Measurements from ENCODE around the gene SERBP1.
"Not testable (repeated sequence)": the region's sequence is repeated elsewhere in the genome, so short reads cannot be mapped to it uniquely, and the experiment has no call there.

Gene SERBP1

DNA sequence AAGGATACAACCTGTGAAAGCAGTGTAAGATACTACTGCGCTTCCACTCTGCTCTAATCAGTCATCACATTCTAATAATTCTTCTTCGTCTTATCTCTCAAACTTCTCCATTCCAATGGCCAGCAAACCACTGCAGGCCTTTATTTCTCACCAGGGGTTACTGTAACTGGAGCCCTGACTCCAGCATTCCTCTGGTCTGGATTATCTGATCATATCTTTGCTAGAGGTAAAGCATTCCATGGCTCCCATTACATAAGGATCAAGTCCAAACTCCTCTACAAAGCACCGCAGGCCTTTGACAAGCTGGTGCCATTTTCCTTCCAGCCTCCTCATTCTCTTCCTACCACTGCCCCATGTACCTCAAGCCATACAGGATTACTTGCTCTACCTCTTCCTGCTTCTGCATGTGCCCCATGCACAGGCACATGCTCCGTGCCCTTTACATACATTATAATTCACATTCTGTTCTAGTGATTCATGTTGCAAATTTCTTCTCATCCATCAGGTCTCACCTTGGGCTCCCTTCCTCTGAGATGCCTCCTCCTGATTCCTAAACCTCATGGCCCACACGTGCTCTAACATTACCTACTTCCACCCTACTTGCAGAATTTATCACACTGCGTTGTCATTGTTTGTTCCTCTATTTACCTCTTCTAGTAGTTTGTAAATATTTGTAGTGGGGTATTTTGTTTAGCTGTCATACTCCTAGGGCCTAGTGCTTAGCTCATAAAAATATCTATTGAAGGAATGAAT, 9.3 kb upstream of the SERBP1 start:
- DNase-seq, result no peak

DNA sequence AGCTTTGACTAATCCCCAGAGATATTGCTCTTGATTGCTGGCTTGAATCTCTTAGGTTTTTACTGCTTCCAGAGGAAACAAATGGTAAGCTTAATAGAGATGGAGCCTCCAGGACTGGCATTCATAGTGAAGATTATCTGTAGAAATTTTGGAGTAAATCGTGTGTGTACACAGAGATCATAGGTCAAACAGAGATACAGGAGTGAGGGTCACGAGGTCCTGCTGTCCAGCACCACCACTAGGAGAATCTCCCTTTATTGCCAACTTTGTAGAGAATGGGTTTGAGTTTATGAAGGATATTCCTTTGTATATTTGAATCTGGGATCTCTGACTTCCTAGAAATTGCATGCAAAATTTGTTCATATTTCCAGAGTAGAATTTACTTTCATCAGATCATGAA, 7.8 kb upstream of the SERBP1 start:
- DNase-seq, result no peak

DNA sequence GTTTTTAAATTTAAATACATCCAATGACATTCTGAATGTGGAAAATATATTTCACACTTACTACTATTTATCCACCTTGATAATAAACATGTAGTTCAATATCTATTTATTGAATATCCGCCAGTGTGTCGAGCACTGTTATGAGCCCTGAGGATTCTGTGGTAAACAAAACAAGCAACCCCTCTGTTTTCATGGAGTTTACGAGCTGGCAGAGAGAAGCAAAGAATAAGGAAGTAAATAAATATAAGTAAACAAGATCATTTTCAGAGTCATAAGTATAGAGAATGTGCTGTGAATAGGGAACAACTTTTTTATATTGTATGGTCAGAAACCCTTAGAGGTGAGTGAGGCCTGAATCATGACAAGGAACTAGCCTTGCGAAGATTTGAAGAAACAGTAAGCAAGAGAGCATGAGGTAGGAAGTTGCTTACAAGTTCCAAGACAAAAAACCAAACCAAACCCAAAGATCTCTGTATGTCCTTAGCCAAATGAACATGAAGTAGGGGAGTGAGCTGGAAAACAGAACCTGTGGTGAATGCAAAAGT, 6.4 kb upstream of the SERBP1 start:
- no peak for DNase-seq

DNA sequence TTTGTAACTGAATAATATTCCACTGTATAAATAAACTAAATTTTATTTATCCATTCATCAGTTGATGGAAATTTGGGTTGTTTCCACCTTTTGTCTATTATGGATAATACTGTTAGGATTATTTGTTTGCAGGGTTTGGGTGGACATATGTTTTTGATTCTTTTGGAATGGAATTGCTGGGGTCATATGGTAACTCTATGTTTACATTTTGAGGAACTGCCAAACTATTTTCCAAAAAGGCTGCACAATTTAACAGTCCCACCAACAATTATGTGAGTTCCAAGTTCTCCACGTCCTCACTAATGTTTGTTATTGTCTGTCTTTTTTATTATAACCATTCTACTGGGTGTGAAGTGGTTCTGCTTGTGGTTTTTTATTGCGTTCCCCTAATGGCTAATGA, 4.3 kb upstream of the SERBP1 start:
- no peak for DNase-seq

DNA sequence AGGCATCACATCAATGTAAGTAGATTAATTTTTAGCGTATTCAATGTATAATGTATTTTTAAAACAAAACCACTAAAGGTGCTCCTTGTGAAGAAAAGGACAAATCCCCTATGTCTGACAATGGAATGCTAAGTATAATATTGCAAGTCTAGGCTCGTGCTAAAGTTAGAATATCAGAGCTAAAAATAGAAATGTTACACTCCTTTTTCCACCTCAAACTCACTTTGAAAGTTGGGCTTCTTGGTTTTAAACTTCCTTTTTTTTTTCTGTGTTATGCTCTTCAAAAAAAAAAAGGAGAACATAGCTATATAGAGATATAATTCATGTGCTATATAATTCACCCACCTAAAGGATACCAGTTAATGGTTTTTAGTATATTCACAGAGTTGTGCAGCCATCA, 3.6 kb upstream of the SERBP1 start:
- no peak for DNase-seq

DNA sequence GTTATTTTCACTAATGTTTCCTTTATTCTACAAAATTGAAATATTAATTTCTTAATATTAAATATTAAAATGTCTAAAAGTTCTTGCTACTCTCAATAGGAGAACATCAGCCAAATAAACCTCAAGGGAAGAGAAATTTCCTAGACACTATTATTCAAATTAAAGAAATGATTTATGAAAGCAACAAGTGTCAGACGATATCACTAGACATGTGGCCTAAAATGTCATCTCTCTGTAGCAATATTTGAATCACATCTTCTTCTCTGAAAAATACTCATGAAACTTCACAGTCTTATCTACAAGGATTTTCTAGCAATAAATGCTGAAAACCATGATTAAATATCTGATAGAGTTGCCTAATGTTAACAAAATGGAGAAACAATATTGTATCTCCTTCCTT, 2.5 kb upstream of the SERBP1 start:
- DNase-seq, result no peak

DNA sequence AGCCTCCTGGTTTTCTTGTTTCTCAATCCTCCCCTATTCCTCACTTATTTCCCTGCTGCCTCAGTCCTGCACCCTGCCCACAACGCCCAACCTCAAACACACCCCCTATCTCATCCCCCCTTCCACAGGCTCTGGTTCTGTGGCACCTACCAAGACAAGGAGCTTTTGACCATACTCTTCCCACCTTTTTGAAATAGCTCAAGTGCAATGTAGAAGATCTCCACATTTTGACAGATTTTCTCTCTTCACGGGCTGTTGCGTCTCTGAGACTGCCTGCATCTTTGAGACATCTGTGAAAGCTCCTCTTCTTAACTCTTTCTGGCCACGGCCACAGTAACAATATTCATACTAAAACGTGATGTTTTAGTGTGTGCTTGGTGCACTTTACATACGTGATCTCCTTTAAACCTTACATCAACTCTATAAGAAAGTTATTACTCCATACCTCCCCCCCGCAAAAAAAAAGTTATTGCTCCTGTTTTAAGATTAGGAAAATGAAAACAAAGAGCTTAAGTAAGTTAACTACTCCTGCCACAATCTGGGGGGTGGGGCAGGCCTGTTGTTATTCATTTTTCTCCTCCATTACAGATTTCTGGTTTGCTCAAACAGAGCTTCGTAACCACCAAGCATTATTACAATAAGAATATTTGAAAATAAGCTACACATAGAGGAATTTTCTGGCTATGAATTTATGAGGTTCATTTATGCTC, 1.8 kb upstream of the SERBP1 start:
- no peak for DNase-seq

DNA sequence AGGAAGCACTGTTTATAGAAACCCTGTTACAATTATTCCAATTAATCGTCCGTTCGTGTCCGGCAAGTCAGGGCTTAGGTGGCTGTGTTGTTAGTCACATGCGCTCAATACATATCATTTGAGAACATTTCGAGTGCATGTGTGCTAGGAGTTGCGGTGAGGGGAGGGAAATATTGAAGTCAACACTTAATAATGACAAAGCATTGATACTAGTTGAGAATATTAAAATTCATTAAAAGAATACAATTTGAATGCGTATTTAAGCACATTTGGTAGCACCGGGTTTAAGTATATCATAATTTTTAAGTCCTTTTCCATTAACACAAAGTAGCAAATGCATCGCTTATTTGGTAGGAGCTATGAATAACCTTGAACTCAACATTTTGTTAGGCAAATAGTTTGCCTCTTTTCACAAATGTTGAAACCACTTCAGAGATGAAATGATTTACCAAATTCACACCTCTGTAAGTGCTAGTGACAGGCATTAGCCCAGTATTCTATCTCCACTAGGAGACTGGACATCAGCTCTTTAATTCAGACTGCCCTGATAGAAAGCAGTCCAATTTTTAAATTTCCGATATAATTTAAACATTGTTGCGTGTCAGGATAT, 1.1 kb upstream of the SERBP1 start:
- no peak for DNase-seq

DNA sequence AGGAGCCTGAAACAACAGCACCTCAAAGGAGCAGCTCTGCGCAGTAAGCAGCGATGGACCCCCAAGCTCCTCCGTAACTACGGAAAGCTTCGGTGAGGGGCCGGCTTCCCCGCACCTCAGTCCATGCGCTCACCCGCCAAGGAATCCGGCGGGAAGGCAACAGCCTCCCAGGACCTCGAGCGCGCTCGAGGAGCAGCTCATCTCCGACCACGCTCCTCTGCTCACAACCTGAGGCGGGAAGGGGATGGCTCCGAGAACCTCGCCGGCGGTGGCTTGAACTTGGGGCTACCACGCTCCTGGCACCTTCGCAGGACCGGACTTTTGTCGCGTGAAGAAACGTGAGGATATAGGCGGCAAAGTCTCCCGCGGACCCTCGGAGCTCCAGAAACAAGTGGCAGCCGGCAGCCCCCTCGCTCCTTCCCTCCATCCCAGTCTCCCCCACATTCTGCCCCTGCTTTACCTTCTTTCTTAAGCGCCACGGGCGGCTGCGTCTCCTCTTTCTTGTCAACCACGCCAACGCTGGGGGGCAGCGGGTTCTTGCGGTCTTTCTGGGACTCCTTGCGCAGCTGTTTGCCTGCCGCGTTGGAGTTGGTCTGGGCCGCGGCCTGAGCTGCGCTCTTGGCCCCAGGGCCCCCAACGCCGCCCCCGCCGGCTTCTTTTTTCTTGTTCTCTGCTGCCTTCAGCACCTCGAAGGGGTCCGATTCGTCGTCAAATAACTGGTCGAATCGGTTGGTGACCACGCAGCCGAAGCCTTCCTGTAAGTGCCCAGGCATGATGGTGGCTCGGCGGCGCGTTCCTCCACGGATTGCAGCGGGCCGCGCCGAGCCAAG, 459 bp downstream of the SERBP1 start:
- peak; percentile 45 for DNase-seq

DNA sequence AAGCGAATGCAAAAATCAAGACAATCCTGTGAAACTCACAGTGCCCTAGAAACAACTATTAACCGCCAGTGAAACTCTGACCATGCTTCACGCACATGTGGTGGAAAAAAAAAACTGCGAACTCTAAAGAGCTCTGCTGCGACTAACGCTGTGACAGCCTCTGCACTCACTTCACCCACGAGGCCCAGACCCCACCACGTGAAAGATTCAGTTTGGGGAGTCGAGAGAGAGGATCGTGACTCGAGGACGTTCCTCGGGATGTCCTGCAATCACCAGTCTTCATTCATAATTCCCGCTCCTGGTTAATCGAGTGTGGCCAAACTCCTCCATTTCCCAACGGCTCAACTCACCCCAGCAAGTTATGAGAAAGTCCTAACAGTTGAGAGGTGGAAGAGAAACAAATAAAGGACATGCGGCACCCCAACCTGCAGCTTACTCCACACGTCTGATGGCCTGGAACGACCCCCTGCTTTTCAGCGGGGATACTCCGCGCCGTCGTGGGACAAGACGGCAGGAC, 1.1 kb downstream of the SERBP1 start:
- DNase-seq, result peak; percentile 35

DNA sequence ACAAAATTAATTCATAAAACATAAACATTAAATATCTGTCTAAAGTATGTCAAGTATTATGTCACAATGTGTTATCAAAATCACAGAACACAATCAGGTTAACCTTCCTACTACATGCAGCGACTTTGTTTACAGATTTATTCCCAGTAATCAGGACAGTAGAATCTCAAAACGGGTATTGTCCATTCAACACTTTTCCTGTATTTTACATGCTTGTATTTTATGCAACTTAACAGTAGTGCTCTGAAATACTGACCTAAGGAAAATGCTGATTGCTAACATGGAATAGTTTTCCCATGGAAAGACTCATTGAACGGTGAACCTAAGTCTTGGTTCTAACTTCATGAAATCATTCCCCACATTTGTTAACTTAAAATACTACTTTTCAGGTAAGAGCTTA, 2.3 kb downstream of the SERBP1 start:
- DNase-seq, result no peak

DNA sequence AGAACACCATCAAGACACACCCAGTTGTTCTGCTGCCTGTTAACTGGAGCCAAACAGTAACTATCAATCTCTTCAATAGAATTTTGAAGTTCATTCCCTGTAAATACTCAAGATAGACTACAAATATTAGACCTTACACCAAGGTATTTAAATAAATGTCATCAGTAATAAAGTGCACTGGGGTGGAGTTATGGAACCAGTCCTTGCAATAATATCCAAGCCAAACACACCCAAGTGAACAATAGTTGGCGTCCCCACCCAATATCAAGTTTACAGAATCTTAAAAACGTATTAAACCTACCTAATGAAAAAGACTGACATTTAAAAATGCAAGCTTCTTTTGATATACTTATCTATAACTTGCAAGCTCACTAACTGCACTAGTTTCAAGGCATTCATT, 2.7 kb downstream of the SERBP1 start:
- DNase-seq, result no peak

DNA sequence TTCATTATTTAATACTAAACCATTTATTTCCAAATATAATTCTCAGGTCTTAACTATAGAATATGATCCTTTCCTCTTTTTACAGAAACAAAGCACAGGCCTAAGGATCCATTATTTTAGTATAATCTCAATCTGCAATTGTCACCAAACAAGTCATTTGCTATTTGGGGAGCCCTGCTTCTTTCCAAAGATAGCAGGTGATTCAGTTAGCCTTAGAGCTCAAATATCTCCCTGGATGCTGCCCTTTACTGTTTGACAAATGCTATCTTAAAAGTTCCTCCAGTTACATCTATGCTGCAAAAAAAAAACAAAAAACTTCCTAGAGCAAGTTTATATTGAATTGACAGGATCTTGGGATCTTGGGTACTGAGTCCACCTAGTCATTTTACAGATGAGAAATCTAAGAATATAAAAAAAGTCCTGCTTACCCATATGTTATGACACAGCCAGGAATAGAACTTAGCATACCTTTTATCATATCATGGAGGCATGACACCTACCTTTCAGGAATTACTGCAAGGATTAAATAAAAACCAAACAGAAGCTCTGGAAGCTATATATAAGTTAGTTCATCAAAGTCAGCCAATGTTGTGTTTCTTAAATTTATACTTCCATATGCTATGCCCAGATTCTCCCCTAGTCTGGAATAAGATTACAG, 9.2 kb downstream of the SERBP1 start:
- DNase-seq, result no peak

DNA sequence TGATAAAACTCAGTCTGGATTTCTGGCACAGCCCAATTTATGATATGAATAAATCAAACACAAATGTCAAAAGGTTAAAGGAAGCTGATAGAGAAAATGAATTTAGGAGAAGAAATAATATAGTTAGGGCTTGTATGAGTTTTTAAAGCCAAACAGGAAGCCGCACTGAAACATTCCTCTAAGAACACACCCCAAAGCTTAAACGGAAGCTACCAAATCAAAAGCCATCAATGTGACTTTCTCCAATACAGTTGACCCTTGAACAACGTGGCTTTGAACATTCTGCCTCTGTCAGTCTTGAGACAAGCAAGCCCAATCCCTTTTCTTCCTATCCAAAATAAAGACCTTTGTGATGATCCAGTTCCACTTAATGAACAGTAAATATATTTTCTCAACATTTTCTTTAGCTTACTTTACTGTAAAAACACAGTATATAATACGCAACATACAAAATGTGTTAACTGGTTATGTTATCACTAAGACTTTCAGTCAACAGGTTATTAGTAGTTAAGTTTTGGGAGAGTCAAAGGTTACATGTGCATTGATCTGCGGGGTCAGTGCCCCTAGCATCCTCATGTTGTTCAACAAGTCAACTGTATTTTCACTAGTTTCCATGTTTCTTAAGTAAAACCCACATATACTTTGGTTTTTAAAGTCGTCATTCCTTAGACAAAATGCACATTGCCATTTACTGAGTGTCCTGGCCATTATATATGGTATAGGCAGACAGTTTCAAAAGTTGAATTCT, 11.2 kb downstream of the SERBP1 start:
- DNase-seq, result no peak

DNA sequence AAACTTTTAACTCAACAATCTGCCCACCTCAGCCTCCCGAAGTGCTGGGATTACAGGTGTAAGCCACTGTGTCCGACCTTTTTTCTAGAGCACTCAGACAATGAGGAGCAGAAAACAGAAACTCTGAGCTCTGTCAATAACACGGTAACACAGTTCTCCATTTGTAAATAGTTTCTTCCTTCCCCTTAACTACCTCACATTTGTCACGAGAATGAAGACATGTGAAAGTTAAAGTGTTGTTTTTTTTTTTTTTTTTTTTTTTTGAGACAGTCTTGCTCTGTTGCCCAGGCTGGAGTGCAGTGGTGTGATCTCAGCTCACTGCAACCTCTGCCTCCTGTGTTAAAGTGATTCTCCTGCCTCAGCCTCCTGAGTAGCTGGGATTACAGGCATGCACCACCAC, 12.5 kb downstream of the SERBP1 start:
- not testable (repeated sequence) for DNase-seq

DNA sequence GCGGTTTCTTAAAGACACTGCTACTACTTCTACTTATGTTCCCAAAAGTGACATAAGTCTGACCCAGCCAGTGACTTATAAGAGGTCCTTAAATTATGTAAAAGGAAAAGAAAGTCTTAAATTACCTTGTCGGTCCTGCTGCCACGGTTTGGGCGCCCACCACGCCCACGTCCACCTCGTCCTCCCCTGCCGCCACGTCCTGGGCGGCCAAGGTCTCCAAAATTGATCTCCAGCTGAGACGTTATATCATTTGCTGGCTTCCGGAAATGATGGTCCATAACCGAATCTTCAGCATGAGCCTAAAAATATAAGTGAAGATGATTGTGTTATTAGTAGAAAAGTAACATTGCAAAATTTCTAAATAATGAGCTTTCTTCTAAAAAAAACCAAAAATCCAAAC, 15.2 kb downstream of the SERBP1 start:
- no peak for DNase-seq

DNA sequence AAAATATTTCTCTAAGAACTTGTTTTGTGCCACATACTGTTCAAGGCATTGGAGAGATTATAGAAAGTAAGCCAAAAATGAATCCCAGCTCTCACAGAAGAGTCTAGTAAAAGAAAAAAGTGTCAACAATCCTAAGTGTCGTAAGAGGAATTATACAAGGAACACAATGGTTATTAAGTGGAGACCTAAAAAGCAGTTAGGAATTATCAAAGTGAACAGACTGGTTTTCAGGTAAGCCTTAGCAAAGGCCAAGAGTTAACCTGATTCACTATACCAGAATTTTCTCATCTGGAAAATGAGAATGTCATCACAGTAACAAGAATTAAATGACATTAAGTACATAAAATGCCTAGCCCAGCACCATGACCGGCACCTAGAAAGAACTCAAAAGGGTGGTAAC, 15.6 kb downstream of the SERBP1 start:
- no peak for DNase-seq

DNA sequence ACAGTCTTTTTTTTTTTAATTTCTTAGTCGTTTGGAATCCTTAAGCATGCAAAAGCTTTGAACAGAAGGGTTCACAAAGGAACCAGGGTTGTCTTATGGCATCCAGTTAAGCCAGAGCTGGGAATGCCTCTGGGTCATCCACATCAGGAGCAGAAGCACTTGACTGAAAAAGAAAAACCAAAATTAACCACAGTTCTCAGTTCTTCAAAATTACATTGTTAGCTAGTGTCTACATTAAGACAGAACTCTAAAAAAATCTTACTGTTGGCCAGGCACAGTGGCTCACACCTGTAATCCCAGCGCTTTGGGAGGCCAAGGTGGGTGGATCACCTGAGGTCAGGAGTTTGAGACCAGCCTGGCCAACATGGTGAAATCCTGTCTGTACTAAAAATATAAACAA, 17.1 kb downstream of the SERBP1 start:
- DNase-seq, result not testable (repeated sequence)

DNA sequence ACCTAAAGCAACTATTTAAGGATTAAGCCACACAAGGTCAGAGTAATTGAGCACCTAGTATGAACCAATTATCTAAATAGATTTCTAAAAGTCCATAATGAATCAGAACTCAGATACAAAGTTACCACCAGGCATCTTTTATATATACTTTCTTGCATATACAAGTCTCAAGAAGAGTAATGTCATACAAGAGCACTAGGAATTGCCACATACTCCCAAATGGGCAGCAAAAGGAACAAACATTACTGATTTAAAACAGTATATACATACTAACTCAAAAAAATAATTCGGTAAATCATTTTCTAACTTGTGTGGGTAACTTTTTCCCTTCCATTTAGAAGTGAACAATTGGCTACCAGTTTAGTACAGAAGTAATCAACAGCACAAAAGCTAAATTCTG, 22.1 kb downstream of the SERBP1 start:
- no peak for DNase-seq

DNA sequence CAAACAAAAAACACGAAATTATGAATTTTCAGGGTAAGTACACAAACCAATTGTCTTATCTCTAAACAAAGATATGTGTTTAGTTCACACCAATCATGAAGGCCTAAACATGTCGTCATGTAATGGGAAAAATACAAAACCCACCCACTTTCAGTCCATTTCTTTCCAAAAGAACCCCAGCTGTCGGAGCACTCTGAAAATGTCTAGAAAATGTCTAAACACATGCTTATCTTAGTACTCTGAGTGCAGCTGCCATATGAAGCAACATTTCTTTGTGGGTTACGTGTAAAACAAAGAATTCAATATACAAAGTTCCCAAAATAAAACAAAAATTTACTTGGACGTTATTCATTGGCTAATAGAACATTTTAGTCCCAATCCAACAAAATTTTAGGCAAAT, 22.7 kb downstream of the SERBP1 start:
- DNase-seq, result no peak

DNA sequence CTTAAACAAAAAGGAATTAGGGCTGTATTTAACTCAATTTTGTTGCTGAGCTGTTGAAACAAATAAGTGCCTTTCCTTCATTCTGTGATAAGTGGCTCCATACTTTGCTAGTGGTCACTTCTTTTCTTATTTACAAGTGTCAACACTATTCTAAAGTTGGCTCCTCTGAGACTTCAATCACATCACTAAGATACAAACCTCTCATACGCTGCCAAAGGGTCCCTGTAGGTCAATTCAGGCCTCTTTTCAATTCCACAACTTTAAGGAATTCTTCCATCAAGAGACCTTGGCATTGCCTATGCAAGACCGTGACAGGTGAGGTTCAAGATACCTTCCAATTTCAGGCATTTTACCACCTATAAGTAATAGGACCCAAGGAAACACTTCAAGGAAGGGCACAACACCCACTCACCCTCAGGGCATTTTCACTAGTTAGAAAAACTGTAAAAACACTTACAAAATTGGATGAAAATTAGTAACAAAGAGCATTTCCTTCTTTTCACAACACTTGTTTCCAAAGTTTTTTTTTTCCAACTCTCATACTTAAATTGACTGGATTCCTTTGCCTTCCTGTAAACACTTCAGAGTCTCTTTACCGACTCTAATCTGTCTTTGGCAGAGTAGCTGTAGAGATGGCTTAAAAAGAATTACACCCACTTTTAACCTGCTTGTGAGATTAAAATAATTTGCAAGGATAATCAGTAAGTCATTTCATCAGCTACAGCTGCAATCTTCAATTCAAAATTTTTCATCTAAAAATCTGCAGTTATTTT, 24.5 kb downstream of the SERBP1 start:
- no peak for DNase-seq
